ENCODE measurements around the gene IL20RA. TPM values are rescaled to one million over a fixed set of nuclear protein-coding genes. Genes with fewer than 3 reads are reported as not detected.
A peak's percentile ranks its signal among the peaks of the same experiment; 100 is the strongest.
"Not testable (repeated sequence)": the region's sequence is repeated elsewhere in the genome, so short reads cannot be mapped to it uniquely, and the experiment has no call there.

The IL20RA gene
- total RNA-seq = not detected

DNA sequence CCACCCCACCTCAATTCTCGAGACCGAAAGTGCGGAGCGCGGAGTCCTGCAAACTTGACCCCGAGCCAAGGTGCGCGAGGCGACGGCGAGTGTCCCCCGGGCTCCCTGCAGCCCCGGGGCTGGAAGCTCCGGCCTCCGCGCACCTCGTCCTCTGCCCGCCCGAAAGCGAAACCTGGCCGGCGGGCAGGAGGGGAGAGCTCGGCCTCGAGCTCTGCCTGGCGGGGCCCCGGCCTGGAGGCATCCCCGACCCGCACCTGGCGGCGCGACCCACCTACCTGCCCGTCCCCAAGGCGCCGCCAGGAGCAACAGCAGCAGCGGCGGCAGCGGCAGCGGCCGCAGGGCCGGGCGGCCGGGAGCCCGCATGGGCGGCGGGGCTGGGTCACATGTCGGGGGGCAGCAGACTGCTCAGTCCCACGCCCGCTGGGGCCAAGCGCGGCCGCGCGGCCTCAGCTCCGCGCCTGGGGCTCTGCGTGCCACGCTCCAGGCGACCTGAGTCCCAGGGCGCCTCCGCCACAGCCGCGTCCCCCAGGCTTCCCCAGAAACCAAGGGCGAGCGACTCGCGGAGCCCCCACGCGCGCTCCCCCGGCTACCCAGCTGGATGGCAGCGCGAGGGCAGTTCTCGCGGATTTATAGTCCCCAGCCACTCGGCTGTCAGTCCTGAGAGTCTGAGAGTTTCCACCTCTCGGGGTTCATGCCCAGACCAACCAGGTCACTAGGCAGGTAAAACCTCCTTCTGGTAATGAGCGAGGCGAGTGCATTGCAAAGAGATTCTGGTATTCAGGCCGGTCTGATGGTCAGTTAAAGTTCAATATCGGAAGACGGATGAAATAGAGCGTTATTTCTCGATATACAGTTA is at the start of gene IL20RA:
Gene IL20RA (minus strand): TSS at position 600 of the 856 bp plus-strand sequence. CDS start 237 bp downstream, at position 363.
- ATAC-seq (peak; percentile 72 to 83), DNase-seq (ENCODE audit: low spot score) (peak; percentile 61)
- H3K4me3 Mint-ChIP-seq = peak within 1 kb of the TSS; percentile 70
- H3K9me3 Mint-ChIP-seq = no peaks in the 10 kb centered on the region
- H3K4me1 Mint-ChIP-seq (ENCODE audit: low read depth in 2 of 2) = peaks cover 0 to 5% of the 10 kb centered on the region in 2 donors
- H3K27me3 Mint-ChIP-seq = peaks cover 65 to 83% of the 10 kb centered on the region in 2 donors
- H3K36me3 Mint-ChIP-seq = no peaks in the 10 kb centered on the region
- no peak within 1 kb of the TSS for H3K27ac Mint-ChIP-seq

GRCh38 chr6:137093183-137094069 is 48.7 kb upstream of the IL20RA start:
- DNase-seq (ENCODE audit: low spot score) (no peak), ATAC-seq (peak in 1 of 2 donors; percentile 70)
- Mint-ChIP-seq H3K27me3 (peaks cover 0 to 15% of the 10 kb centered on the region in 2 donors), H3K4me1 (ENCODE audit: low read depth in 2 of 2) (peaks cover 18 to 30% of the 10 kb centered on the region in 2 donors), H3K4me3 (no peak overlapping the region), H3K27ac (no peak overlapping the region), H3K36me3 (no peaks in the 10 kb centered on the region), H3K9me3 (no peaks in the 10 kb centered on the region)

- Mint-ChIP-seq H3K4me1 (ENCODE audit: low read depth in 2 of 2) (peaks cover 18 to 26% of the 10 kb centered on the region in 2 donors), H3K27me3 (peaks cover 0 to 15% of the 10 kb centered on the region in 2 donors), H3K9me3 (no peaks in the 10 kb centered on the region), H3K36me3 (no peaks in the 10 kb centered on the region), H3K27ac (no peak overlapping the region), H3K4me3 (no peak overlapping the region)
- no peak for DNase-seq (ENCODE audit: low spot score)
- no peak for ATAC-seq
Measured at GRCh38 chr6:137092018-137092417, 47.3 kb upstream of the IL20RA start.

GRCh38 chr6:137089305-137089704 is 44.5 kb upstream of the IL20RA start:
- DNase-seq (ENCODE audit: low spot score) (no peak), ATAC-seq (no peak)
- Mint-ChIP-seq H3K4me3 (no peak overlapping the region), H3K9me3 (no peaks in the 10 kb centered on the region), H3K27ac (no peak overlapping the region), H3K36me3 (no peaks in the 10 kb centered on the region), H3K27me3 (peaks cover 0 to 26% of the 10 kb centered on the region in 2 donors), H3K4me1 (ENCODE audit: low read depth in 2 of 2) (peaks cover 2 to 9% of the 10 kb centered on the region in 2 donors)

- no peak overlapping the region for H3K4me3 Mint-ChIP-seq
- no peaks in the 10 kb centered on the region for H3K9me3 Mint-ChIP-seq
- no peak overlapping the region for H3K27ac Mint-ChIP-seq
- DNase-seq (ENCODE audit: low spot score) (no peak), ATAC-seq (peak in 1 of 2 donors; percentile 68)
- peaks cover 0 to 5% of the 10 kb centered on the region in 2 donors for H3K4me1 Mint-ChIP-seq (ENCODE audit: low read depth in 2 of 2)
- peaks cover 0 to 31% of the 10 kb centered on the region in 2 donors for H3K27me3 Mint-ChIP-seq
- H3K36me3 Mint-ChIP-seq = no peaks in the 10 kb centered on the region
Measured at GRCh38 chr6:137087902-137088301, 43.1 kb upstream of the IL20RA start.

- Mint-ChIP-seq H3K36me3 (no peaks in the 10 kb centered on the region), H3K27ac (no peak overlapping the region), H3K4me1 (ENCODE audit: low read depth in 2 of 2) (peaks cover 0 to 5% of the 10 kb centered on the region in 2 donors), H3K4me3 (no peak overlapping the region), H3K9me3 (no peaks in the 10 kb centered on the region), H3K27me3 (peaks cover 7 to 28% of the 10 kb centered on the region in 2 donors)
- ATAC-seq = no peak
- no peak for DNase-seq (ENCODE audit: low spot score)
Measured at GRCh38 chr6:137086031-137086430, 41.3 kb upstream of the IL20RA start.

DNA sequence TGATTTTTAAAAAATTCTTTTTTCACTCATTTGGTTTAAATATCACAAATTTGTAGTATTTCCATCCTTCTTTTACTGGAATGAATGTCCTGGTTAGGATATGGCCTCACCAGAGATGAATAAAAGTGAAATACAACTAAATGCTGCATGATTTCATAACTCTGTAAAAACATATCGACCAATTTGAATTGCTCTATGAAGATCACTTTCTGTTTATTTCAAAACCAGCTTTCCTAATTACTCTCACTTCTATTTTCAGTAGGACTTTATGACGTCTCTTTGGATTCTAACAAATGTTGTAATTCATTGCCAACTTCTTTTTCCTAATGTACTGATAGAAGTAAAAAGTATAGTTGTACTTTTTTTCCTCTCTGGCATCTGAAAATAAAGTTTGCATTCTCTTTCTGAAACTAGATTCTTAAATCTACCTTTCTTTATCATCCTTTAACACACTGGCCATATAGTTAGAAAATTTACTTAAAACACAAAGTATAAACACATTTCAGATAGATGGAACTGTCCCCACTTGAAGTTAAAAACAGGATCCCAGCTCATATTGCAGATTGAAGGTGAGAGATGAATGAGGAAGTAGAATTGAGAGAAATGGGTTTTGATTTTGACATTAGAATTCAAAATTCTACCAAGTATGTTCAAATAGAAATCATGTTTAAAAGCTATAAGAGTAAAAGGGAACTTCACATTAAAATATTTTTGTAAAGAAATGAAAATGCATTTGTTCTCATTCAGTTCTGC is 40.3 kb upstream of the IL20RA start:
- Mint-ChIP-seq H3K4me1 (ENCODE audit: low read depth in 2 of 2) (peaks cover 0 to 5% of the 10 kb centered on the region in 2 donors), H3K4me3 (no peak overlapping the region), H3K9me3 (no peaks in the 10 kb centered on the region), H3K36me3 (no peaks in the 10 kb centered on the region), H3K27me3 (peaks cover 7 to 22% of the 10 kb centered on the region in 2 donors), H3K27ac (no peak overlapping the region)
- DNase-seq (ENCODE audit: low spot score) (no peak), ATAC-seq (peak in 1 of 2 donors; percentile 56)

DNA sequence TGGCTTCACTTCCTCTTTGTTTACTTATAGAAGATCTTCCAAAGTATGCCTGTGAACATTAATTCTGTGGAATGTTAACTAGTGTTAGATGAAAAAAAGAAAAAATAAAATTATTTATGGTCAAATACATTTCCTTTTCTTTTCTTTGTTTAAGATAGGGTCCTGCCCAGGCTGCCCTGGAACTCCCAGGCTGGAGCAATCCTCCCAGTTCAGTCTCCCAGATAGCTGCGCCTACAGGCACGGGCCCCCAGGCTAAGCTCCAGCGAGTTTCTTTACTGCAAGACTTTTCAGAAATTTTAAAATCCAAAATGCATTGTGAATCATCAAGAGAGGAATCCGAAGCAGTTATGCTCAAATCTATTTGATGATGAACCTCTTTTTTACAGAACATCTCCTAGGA is 39.3 kb upstream of the IL20RA start:
- no peaks in the 10 kb centered on the region for H3K9me3 Mint-ChIP-seq
- H3K27ac Mint-ChIP-seq = no peak overlapping the region
- DNase-seq (ENCODE audit: low spot score) = no peak
- ATAC-seq = no peak
- H3K36me3 Mint-ChIP-seq = no peaks in the 10 kb centered on the region
- no peak overlapping the region for H3K4me3 Mint-ChIP-seq
- H3K4me1 Mint-ChIP-seq (ENCODE audit: low read depth in 2 of 2) = peaks cover 0 to 5% of the 10 kb centered on the region in 2 donors
- H3K27me3 Mint-ChIP-seq = peaks cover 7 to 28% of the 10 kb centered on the region in 2 donors

DNA sequence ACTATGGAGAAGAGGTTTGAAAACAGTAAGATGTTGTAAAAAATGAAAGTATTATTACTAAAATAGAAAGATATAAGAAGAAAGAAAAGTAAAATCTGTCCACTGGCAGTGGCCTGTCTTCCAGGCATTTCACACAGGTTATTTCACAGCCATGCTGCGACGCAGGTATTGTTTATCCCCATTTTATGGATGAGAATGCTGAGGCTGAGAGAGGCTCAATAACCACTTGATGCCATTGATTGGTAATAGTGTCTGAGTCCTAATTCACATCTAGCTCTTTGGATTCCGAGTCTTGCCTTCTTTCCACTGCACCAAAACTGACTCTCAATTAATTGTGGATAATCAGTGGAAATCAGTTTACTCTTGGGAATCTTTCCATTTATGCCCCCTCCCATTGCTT is 37.2 kb upstream of the IL20RA start:
- H3K27me3 Mint-ChIP-seq = peaks cover 14 to 32% of the 10 kb centered on the region in 2 donors
- no peaks in the 10 kb centered on the region for H3K9me3 Mint-ChIP-seq
- no peak overlapping the region for H3K27ac Mint-ChIP-seq
- H3K36me3 Mint-ChIP-seq = no peaks in the 10 kb centered on the region
- DNase-seq (ENCODE audit: low spot score) = no peak
- H3K4me1 Mint-ChIP-seq (ENCODE audit: low read depth in 2 of 2) = peaks cover 0 to 5% of the 10 kb centered on the region in 2 donors
- H3K4me3 Mint-ChIP-seq = no peak overlapping the region
- ATAC-seq = no peak

- peaks cover 0 to 5% of the 10 kb centered on the region in 2 donors for H3K4me1 Mint-ChIP-seq (ENCODE audit: low read depth in 2 of 2)
- H3K36me3 Mint-ChIP-seq = no peaks in the 10 kb centered on the region
- ATAC-seq = no peak
- H3K4me3 Mint-ChIP-seq = no peak overlapping the region
- peaks cover 14 to 27% of the 10 kb centered on the region in 2 donors for H3K27me3 Mint-ChIP-seq
- DNase-seq (ENCODE audit: low spot score) = no peak
- no peak overlapping the region for H3K27ac Mint-ChIP-seq
- no peaks in the 10 kb centered on the region for H3K9me3 Mint-ChIP-seq
Measured at GRCh38 chr6:137080711-137081110, 35.9 kb upstream of the IL20RA start.

GRCh38 chr6:137076277-137077068 is 31.7 kb upstream of the IL20RA start:
- Mint-ChIP-seq H3K4me1 (ENCODE audit: low read depth in 2 of 2) (no peaks in the 10 kb centered on the region), H3K27ac (no peak overlapping the region)

DNA sequence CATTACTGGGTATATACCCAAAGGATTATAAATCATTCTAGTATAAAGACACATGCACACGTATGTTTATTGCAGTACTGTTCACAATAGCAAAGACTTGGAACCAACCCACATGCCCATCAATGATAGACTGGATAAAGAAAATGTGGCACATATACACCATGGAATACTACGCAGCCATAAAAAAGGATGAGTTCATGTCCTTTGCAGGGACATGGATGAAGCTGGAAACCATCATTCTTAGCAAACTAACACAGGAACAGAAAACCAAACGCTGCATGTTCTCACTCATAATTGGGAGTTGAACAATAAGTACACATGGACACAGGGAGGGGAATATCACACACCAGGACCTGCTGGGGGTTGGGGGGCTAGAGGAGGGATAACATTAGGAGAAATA is 31.0 kb upstream of the IL20RA start:
- not testable (repeated sequence) for ATAC-seq; H3K9me3 Mint-ChIP-seq; H3K4me3 Mint-ChIP-seq; H3K4me1 Mint-ChIP-seq (ENCODE audit: low read depth in 2 of 2); H3K27ac Mint-ChIP-seq; DNase-seq (ENCODE audit: low spot score)
- H3K27me3 Mint-ChIP-seq = peaks cover 44 to 47% of the 10 kb centered on the region in 2 donors
- H3K36me3 Mint-ChIP-seq = peaks cover 13% of the 10 kb centered on the region

More at GRCh38 chr6:137076277-137077068, 31.7 kb upstream of the IL20RA start:
- ATAC-seq (peak; percentile 83 to 86), DNase-seq (ENCODE audit: low spot score) (peak; percentile 68)
- Mint-ChIP-seq H3K36me3 (peaks cover 6% of the 10 kb centered on the region), H3K9me3 (peaks cover 2% of the 10 kb centered on the region), H3K4me3 (no peak overlapping the region), H3K27me3 (peaks cover 37 to 40% of the 10 kb centered on the region in 2 donors)
